CD4-positive, alpha-beta memory T cell (primary cell): ENCODE measurements around the gene USP50. TPM values are rescaled to one million over a fixed set of nuclear protein-coding genes. Genes with fewer than 3 reads are reported as not detected.
"Not testable (repeated sequence)": the region's sequence is repeated elsewhere in the genome, so short reads cannot be mapped to it uniquely, and the experiment has no call there.

Experiments used
- CTCF ChIA-PET: fragments of 350-600 bp; sonication (Branson Sonifier 250); formaldehyde crosslinking; loops from one replicate; lab custom pipeline; 2021; ENCODE audit warnings: inconsistent platforms; ENCODE audit not compliant: partially characterized antibody; lab: Charles Lee
- POLR2A ChIA-PET: fragments of 350-600 bp; sonication (Branson Sonifier 250); formaldehyde crosslinking; loops from one replicate; lab custom pipeline; 2021; ENCODE audit not compliant: partially characterized antibody; lab: Charles Lee
- DNase-seq, 5 donors: peaks; one replicate each; pipeline versions ENCODE4 v3.0.0 to v3.0.0-alpha.2; 2020 to 2022; ENCODE audit warnings: mixed read lengths in 1 of 5
- H3K27ac ChIP-seq: one replicate; pipeline ENCODE4 v1.7.0; 2013; ENCODE audit warnings: low read depth, low read length
- H3K27me3 ChIP-seq: 2 replicates; pipeline ENCODE4 v1.7.0; 2013; ENCODE audit warnings: mild to moderate bottlenecking, low read length, moderate library complexity; ENCODE audit not compliant: insufficient read depth
- H3K36me3 ChIP-seq: 2 replicates; pipeline ENCODE4 v1.7.0; 2013; ENCODE audit warnings: mild to moderate bottlenecking, low read length, moderate library complexity; ENCODE audit not compliant: insufficient read depth
- H3K4me1 ChIP-seq: 2 replicates; pipeline ENCODE4 v1.7.0; 2013; ENCODE audit warnings: mild to moderate bottlenecking, low read length, moderate library complexity; ENCODE audit not compliant: insufficient read depth
- H3K4me3 ChIP-seq, 2 donors: one replicate each; pipeline ENCODE4 v1.7.0; 2013; ENCODE audit warnings: low read length in 2 of 2, mild to moderate bottlenecking in 1 of 2
- H3K9me3 ChIP-seq, 2 donors: one replicate each; pipeline ENCODE4 v1.7.0; 2013; ENCODE audit warnings: low read length in 2 of 2, control low read depth in 1 of 2; ENCODE audit not compliant: control insufficient read depth in 1 of 2
- H3K27ac Mint-ChIP-seq, 7 donors: one replicate each; pipeline ENCODE4 v1.8.0; 2020 to 2021; ENCODE audit warnings: mixed read lengths in 7 of 7, mild to moderate bottlenecking in 6 of 7, inconsistent platforms in 3 of 7, moderate library complexity in 3 of 7
- H3K27me3 Mint-ChIP-seq, 2 donors: one replicate each; pipeline ENCODE4 v1.8.0; 2020 to 2021; ENCODE audit warnings: mixed read lengths in 2 of 2
- H3K36me3 Mint-ChIP-seq, 2 donors: one replicate each; pipeline ENCODE4 v1.8.0; 2020 to 2021; ENCODE audit warnings: mixed read lengths in 2 of 2, inconsistent platforms in 1 of 2, mild to moderate bottlenecking in 1 of 2
- H3K4me1 Mint-ChIP-seq, 4 donors: one replicate each; pipeline ENCODE4 v1.8.0; 2020 to 2021; ENCODE audit warnings: mixed read lengths in 4 of 4, mild to moderate bottlenecking in 1 of 4
- H3K4me3 Mint-ChIP-seq, 8 donors: one replicate each; pipeline ENCODE4 v1.8.0; 2020 to 2021; ENCODE audit warnings: mixed read lengths in 8 of 8, mild to moderate bottlenecking in 7 of 8, moderate library complexity in 6 of 8, inconsistent platforms in 3 of 8
- H3K9me3 Mint-ChIP-seq, 8 donors: one replicate each; pipeline ENCODE4 v1.8.0; 2020 to 2021; ENCODE audit warnings: mixed read lengths in 8 of 8, mild to moderate bottlenecking in 5 of 8, inconsistent platforms in 3 of 8, moderate library complexity in 1 of 8
- intact Hi-C: fragments of 100-400 bp; cut with micrococcal nuclease; formaldehyde crosslinking; loops from one replicate; pipeline ENCODE4 v1.15.1; 2023
- polyA plus RNA-seq, 2 donors: library from polyadenylated mRNA; unstranded; fragments of 300-500 nt; fragmentation: Illumina TruSeq; gene quantifications; one replicate each; pipeline ENCODE4 v1.2.3, GENCODE V29; 2021
- total RNA-seq, 2 experiments: library from RNA; stranded (reverse); gene quantifications; one replicate each; pipeline ENCODE4 v1.2.3, GENCODE V29; 2021

Gene USP50
- total and polyA plus RNA-seq, 4 experiments from 2014 or later: not detected

GRCh38 chr15:50506121-50506520 lies 40.3 kb downstream of the USP50 start:
- H3K4me1 Mint-ChIP-seq: no peaks in the 10 kb centered on the region
- Histone ChIP-seq H3K27ac (no peak overlapping the region), H3K27me3 (no peaks in the 10 kb centered on the region), H3K4me3 (no peak overlapping the region), H3K9me3 (no peaks in the 10 kb centered on the region), H3K36me3 (no peaks in the 10 kb centered on the region), H3K4me1 (no peaks in the 10 kb centered on the region)
- no peaks in the 10 kb centered on the region for H3K27me3 Mint-ChIP-seq
- H3K36me3 Mint-ChIP-seq: peaks cover 9 to 24% of the 10 kb centered on the region in 2 donors
- no peak for DNase-seq
- peak overlapping the region in 1 of 7 donors; percentile 66 for H3K27ac Mint-ChIP-seq
- intact Hi-C loops: no loop called here
- POLR2A ChIA-PET: no interaction called here
- CTCF ChIA-PET: no interaction called here
- H3K4me3 Mint-ChIP-seq: no peak overlapping the region
- no peaks in the 10 kb centered on the region for H3K9me3 Mint-ChIP-seq

DNA sequence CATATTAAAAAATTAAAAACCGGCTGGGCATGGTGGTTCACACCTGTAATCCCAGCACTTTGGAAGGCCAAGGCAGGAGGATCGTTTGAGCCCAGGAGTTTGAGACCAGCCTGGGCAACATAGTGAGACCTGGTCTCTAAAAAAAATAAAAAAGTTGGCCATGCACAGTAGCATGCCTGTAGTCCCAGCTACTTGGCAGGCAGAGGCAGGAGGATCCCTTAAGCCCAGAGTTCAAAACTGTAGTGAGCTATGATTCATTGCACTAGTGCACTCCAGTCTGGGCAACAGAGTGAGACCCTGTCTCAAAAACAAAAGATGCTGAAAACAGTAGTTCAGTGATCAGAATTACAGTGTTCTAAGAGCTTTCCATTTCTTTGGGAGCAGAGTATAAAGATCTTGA lies 40.8 kb downstream of the USP50 start:
- DNase-seq, H3K4me3 Mint-ChIP-seq, POLR2A ChIA-PET, H3K4me1 ChIP-seq, H3K27me3 Mint-ChIP-seq, H3K4me3 ChIP-seq, H3K36me3 ChIP-seq, H3K4me1 Mint-ChIP-seq, CTCF ChIA-PET, H3K27me3 ChIP-seq, H3K9me3 Mint-ChIP-seq, intact Hi-C loops, H3K9me3 ChIP-seq, H3K27ac ChIP-seq: not testable (repeated sequence)
- Mint-ChIP-seq H3K36me3 (peaks cover 12 to 27% of the 10 kb centered on the region in 2 donors), H3K27ac (peak overlapping the region in 1 of 7 donors; percentile 66)

DNA sequence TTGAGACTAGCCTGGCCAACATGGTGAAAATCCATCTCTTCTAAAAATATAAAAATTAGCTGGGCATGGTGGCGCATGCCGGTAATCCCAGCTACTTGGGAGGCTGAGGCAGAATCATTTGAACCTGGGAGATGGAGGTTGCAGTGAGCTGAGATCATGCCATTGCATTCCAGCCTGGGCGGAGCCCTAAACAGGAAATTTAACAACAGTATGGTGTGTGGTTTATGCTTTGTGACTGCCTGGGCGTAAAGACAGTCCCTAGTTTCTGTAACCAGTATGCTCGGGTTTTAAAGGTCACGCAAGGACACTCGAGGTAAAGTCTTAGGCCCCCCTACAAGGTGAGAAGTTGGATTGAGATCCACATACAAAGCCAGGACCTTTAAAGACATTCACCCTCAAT lies 43.3 kb downstream of the USP50 start:
- Mint-ChIP-seq H3K4me3 (no peak overlapping the region), H3K36me3 (peaks cover 27 to 43% of the 10 kb centered on the region in 2 donors), H3K9me3 (no peaks in the 10 kb centered on the region), H3K4me1 (no peaks in the 10 kb centered on the region), H3K27me3 (no peaks in the 10 kb centered on the region), H3K27ac (no peak overlapping the region)
- ChIA-PET POLR2A (no interaction called here), CTCF (no interaction called here)
- no peaks in the 10 kb centered on the region for H3K9me3 ChIP-seq
- no peak overlapping the region for H3K4me3 ChIP-seq
- H3K36me3 ChIP-seq: peaks cover 16% of the 10 kb centered on the region
- DNase-seq: no peak
- H3K27me3 ChIP-seq: no peaks in the 10 kb centered on the region
- H3K4me1 ChIP-seq: no peaks in the 10 kb centered on the region
- intact Hi-C loops: no loop called here
- no peak overlapping the region for H3K27ac ChIP-seq

GRCh38 chr15:50501815-50502214 lies 44.7 kb downstream of the USP50 start:
- peaks cover 21% of the 10 kb centered on the region for H3K36me3 ChIP-seq
- Mint-ChIP-seq H3K4me1 (no peaks in the 10 kb centered on the region), H3K9me3 (no peaks in the 10 kb centered on the region), H3K27ac (no peak overlapping the region), H3K4me3 (no peak overlapping the region), H3K36me3 (peaks cover 28 to 54% of the 10 kb centered on the region in 2 donors), H3K27me3 (no peaks in the 10 kb centered on the region)
- no peaks in the 10 kb centered on the region for H3K9me3 ChIP-seq
- no peaks in the 10 kb centered on the region for H3K4me1 ChIP-seq
- no peak for DNase-seq
- no peak overlapping the region for H3K27ac ChIP-seq
- no peak overlapping the region for H3K4me3 ChIP-seq
- ChIA-PET POLR2A (no interaction called here), CTCF (no interaction called here)
- no peaks in the 10 kb centered on the region for H3K27me3 ChIP-seq
- intact Hi-C loops: no loop called here

- no peaks in the 10 kb centered on the region for H3K4me1 ChIP-seq
- no peaks in the 10 kb centered on the region for H3K4me1 Mint-ChIP-seq
- H3K9me3 ChIP-seq: no peaks in the 10 kb centered on the region
- no peak overlapping the region for H3K4me3 Mint-ChIP-seq
- H3K9me3 Mint-ChIP-seq: no peaks in the 10 kb centered on the region
- no peak overlapping the region for H3K4me3 ChIP-seq
- no peaks in the 10 kb centered on the region for H3K27me3 Mint-ChIP-seq
- H3K27ac Mint-ChIP-seq: no peak overlapping the region
- CTCF ChIA-PET: interaction anchor here (0.6 kb wide), 1 partner anchor 223 kb away, joined by 3 read pairs; no protein-coding TSS in a partner anchor
- POLR2A ChIA-PET: no interaction called here
- no peaks in the 10 kb centered on the region for H3K27me3 ChIP-seq
- no peak overlapping the region for H3K27ac ChIP-seq
- peaks cover 33 to 64% of the 10 kb centered on the region in 2 donors for H3K36me3 Mint-ChIP-seq
- DNase-seq: no peak
- peaks cover 30% of the 10 kb centered on the region for H3K36me3 ChIP-seq
- intact Hi-C loops: no loop called here
These were observed 46.1 kb downstream of the USP50 start for GRCh38 chr15:50500352-50500751.

- Histone ChIP-seq H3K4me3 (no peak overlapping the region), H3K27ac (no peak overlapping the region), H3K4me1 (no peaks in the 10 kb centered on the region), H3K9me3 (no peaks in the 10 kb centered on the region), H3K36me3 (peaks cover 55% of the 10 kb centered on the region), H3K27me3 (no peaks in the 10 kb centered on the region)
- POLR2A ChIA-PET: no interaction called here
- no peak for DNase-seq
- Mint-ChIP-seq H3K4me1 (no peaks in the 10 kb centered on the region), H3K36me3 (peaks cover 47 to 79% of the 10 kb centered on the region in 2 donors), H3K27ac (no peak overlapping the region), H3K4me3 (no peak overlapping the region), H3K27me3 (no peaks in the 10 kb centered on the region), H3K9me3 (no peaks in the 10 kb centered on the region)
- intact Hi-C loops: no loop called here
- CTCF ChIA-PET: no interaction called here
These were observed 49.8 kb downstream of the USP50 start for GRCh38 chr15:50496692-50497091.

GRCh38 chr15:50494547-50494946 lies 51.9 kb downstream of the USP50 start:
- peaks cover 50 to 81% of the 10 kb centered on the region in 2 donors for H3K36me3 Mint-ChIP-seq
- H3K4me3 Mint-ChIP-seq, H3K27ac Mint-ChIP-seq: not testable (repeated sequence)

GRCh38 chr15:50493625-50494024 lies 52.8 kb downstream of the USP50 start:
- Histone ChIP-seq H3K27ac (no peak overlapping the region), H3K9me3 (no peaks in the 10 kb centered on the region), H3K4me1 (no peaks in the 10 kb centered on the region), H3K36me3 (peaks cover 60% of the 10 kb centered on the region), H3K27me3 (no peaks in the 10 kb centered on the region), H3K4me3 (no peak overlapping the region)
- ChIA-PET POLR2A (no interaction called here), CTCF (no interaction called here)
- intact Hi-C loops: no loop called here
- no peaks in the 10 kb centered on the region for H3K27me3 Mint-ChIP-seq
- no peaks in the 10 kb centered on the region for H3K9me3 Mint-ChIP-seq
- DNase-seq: no peak
- H3K4me1 Mint-ChIP-seq: no peaks in the 10 kb centered on the region
- H3K27ac Mint-ChIP-seq: no peak overlapping the region
- H3K4me3 Mint-ChIP-seq: no peak overlapping the region
- H3K36me3 Mint-ChIP-seq: peaks cover 45 to 81% of the 10 kb centered on the region in 2 donors

More at GRCh38 chr15:50494547-50494946, 51.9 kb downstream of the USP50 start:
- H3K4me1 ChIP-seq, H3K4me3 ChIP-seq, H3K9me3 ChIP-seq, H3K9me3 Mint-ChIP-seq, CTCF ChIA-PET, DNase-seq, POLR2A ChIA-PET, H3K27me3 Mint-ChIP-seq, intact Hi-C loops, H3K4me1 Mint-ChIP-seq, H3K27me3 ChIP-seq, H3K27ac ChIP-seq: not testable (repeated sequence)
- H3K36me3 ChIP-seq: peaks cover 64% of the 10 kb centered on the region
